Measurements from ENCODE around the gene GPATCH2. TPM values are rescaled to one million over a fixed set of nuclear protein-coding genes. Genes with fewer than 3 reads are reported as not detected.

The GPATCH2 gene
- total and polyA plus RNA-seq, 4 donors, result 5.1 to 17.3 (median 9.8) TPM

DNA sequence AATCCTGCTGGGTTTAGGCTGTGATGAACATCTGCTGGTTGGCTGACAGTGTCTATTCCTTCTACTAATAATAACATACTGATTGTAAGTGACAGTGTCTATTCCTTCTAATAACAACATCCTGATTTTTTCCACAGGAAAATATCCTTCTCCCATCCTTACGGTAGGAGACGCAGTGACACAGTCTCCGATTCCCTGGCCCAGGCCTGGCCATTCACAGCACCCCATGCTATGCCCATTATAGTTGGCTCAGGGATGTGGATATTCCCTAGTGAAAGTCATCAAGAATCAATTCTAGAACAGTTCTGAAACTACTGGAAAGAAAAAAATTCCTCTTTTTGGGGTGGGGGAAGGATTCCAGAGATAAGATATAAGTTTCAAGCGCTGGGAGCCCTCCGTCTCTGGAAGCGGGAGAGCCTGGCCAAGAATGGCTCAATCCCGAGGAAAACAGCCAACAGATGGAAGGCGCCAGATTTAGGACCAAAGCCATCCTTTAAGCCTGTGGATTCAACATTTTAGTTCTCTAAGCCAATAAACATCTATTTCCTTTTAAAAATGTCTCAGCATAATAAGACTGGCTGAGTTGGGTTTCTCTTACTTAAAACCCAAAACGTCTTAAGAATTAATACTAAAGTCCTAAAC, 88.6 kb downstream of the GPATCH2 start:
- 37 to 43% methylated on average over 9 of the region's 9 CpGs for WGBS, 2 donors
- no peak overlapping the region for H3K27ac ChIP-seq (ENCODE audit: low read depth in 1 of 2, low read length in 2 of 2)
- no peaks in the 10 kb centered on the region for H3K4me1 ChIP-seq (ENCODE audit: control insufficient read depth in 1 of 2, insufficient read depth in 2 of 2, low read length in 2 of 2)
- no peak for DNase-seq
- no peaks in the 10 kb centered on the region for H3K36me3 ChIP-seq (ENCODE audit: control insufficient read depth in 1 of 2, insufficient read depth in 2 of 2, low read length in 1 of 2)
- H3K9me3 ChIP-seq (ENCODE audit: control insufficient read depth, low read length), result no peaks in the 10 kb centered on the region
- no peak overlapping the region for H3K4me3 ChIP-seq (ENCODE audit: low read length in 2 of 2)
- intact Hi-C loops (cut with DNase I), result no loop called here
- no peak for ATAC-seq (ENCODE audit: low FRiP score)
- H3K27me3 ChIP-seq (ENCODE audit: control insufficient read depth in 1 of 2, insufficient read depth in 2 of 2, low read length in 1 of 2), result no peaks in the 10 kb centered on the region

DNA sequence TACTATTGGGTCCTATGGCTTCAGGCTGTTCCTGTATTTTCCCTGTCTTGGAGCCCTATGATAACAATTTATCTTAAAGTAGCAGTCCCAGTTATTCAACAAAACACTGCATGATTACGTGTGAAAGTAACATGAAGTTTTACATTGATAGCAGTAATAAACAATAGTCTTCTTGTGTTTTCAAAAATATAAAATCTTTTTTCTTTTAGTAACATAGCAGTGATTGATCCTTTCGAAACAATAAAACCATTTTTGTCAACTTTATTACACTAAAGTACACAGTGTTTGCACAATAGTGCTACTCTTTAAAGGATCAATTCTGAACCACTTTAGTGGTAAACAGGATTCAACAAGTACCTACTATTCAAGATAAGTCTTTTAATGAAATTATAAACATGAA, 90.6 kb downstream of the GPATCH2 start:
- DNase-seq, result no peak
- intact Hi-C loops (cut with DNase I), result no loop called here
- WGBS, 2 donors, result 91 to 94% methylated on average over 2 of the region's 2 CpGs
- no peaks in the 10 kb centered on the region for H3K9me3 ChIP-seq (ENCODE audit: control insufficient read depth, low read length)
- H3K27ac ChIP-seq (ENCODE audit: low read depth in 1 of 2, low read length in 2 of 2), result no peak overlapping the region
- no peaks in the 10 kb centered on the region for H3K36me3 ChIP-seq (ENCODE audit: control insufficient read depth in 1 of 2, insufficient read depth in 2 of 2, low read length in 1 of 2)
- H3K27me3 ChIP-seq (ENCODE audit: control insufficient read depth in 1 of 2, insufficient read depth in 2 of 2, low read length in 1 of 2), result no peaks in the 10 kb centered on the region
- no peak for ATAC-seq (ENCODE audit: low FRiP score)
- no peak overlapping the region for H3K4me3 ChIP-seq (ENCODE audit: low read length in 2 of 2)
- no peaks in the 10 kb centered on the region for H3K4me1 ChIP-seq (ENCODE audit: control insufficient read depth in 1 of 2, insufficient read depth in 2 of 2, low read length in 2 of 2)

DNA sequence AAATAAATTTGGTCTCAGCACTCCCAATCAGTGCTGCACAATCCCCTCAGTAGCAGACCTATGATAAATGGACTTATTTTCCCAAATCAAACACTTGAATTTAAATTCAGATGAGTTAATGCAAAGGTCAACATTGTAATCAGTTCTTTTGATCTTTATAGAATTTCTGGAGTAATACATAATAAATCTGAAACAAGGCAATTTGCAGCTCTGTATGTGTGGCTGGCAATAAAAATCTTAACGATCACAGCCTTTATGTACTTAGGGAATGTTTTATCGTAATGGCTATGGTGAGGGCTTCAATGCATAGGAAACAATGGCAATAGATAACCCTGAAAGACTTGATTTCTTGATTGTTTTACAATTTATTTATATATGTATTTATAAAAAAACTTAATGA, 91.4 kb downstream of the GPATCH2 start:
- WGBS, 2 donors, result 92 to 96% methylated on average over 2 of the region's 2 CpGs
- Histone ChIP-seq H3K36me3 (ENCODE audit: control insufficient read depth in 1 of 2, insufficient read depth in 2 of 2, low read length in 1 of 2) (no peaks in the 10 kb centered on the region), H3K27me3 (ENCODE audit: control insufficient read depth in 1 of 2, insufficient read depth in 2 of 2, low read length in 1 of 2) (no peaks in the 10 kb centered on the region), H3K4me3 (ENCODE audit: low read length in 2 of 2) (no peak overlapping the region), H3K27ac (ENCODE audit: low read depth in 1 of 2, low read length in 2 of 2) (no peak overlapping the region), H3K4me1 (ENCODE audit: control insufficient read depth in 1 of 2, insufficient read depth in 2 of 2, low read length in 2 of 2) (peaks cover 0 to 1% of the 10 kb centered on the region in 2 donors), H3K9me3 (ENCODE audit: control insufficient read depth, low read length) (no peaks in the 10 kb centered on the region)
- ATAC-seq (ENCODE audit: low FRiP score) (no peak), DNase-seq (no peak)
- intact Hi-C loops (cut with DNase I), result no loop called here

DNA sequence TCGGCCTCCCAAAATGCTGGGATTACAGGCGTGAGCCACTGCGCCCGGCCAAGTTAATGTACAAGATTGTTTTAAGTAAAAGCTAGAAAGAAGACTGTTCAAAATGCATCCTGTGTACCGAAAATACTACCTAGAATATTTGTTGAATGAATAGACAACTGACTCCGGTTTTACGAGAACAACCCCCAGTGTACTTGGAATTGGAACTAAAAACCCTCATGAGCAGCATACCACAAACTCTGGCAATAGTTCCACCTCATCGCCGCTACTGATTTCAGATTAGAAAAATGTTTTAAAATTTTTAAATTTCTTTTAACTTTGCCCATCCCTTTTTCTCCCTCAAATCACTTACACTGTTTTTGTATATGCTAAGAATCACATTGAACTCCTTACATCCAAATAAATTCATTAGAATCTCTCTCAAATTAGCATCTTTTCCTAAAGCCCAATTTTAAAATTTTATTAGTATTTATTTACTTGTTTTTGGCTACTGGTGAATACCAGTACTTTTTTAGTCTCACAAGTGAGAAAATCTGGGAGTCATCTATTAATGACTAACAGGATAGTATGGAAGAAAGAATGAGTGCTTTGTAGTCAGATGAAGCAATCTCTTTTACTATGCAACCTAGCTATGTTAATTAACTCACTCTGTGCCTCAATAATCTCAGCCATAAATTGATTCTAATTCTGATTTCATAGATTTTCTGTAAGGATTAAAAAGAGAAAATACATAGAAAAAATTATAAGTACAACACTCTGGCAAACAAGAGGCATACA, 95.1 kb downstream of the GPATCH2 start:
- intact Hi-C loops (cut with DNase I), result loop anchor here in 1 of 2 donors (2.0 kb wide), 1 partner anchor 15 kb away; no protein-coding TSS in a partner anchor
- no peak overlapping the region for H3K4me3 ChIP-seq (ENCODE audit: low read length in 2 of 2)
- H3K36me3 ChIP-seq (ENCODE audit: control insufficient read depth in 1 of 2, insufficient read depth in 2 of 2, low read length in 1 of 2), result no peaks in the 10 kb centered on the region
- 96 to 98% methylated on average over 9 of the region's 9 CpGs for WGBS, 2 donors
- peaks cover 0 to 2% of the 10 kb centered on the region in 2 donors for H3K4me1 ChIP-seq (ENCODE audit: control insufficient read depth in 1 of 2, insufficient read depth in 2 of 2, low read length in 2 of 2)
- H3K9me3 ChIP-seq (ENCODE audit: control insufficient read depth, low read length), result no peaks in the 10 kb centered on the region
- DNase-seq, result no peak
- H3K27ac ChIP-seq (ENCODE audit: low read depth in 1 of 2, low read length in 2 of 2), result no peak overlapping the region
- no peaks in the 10 kb centered on the region for H3K27me3 ChIP-seq (ENCODE audit: control insufficient read depth in 1 of 2, insufficient read depth in 2 of 2, low read length in 1 of 2)
- no peak for ATAC-seq (ENCODE audit: low FRiP score)

DNA sequence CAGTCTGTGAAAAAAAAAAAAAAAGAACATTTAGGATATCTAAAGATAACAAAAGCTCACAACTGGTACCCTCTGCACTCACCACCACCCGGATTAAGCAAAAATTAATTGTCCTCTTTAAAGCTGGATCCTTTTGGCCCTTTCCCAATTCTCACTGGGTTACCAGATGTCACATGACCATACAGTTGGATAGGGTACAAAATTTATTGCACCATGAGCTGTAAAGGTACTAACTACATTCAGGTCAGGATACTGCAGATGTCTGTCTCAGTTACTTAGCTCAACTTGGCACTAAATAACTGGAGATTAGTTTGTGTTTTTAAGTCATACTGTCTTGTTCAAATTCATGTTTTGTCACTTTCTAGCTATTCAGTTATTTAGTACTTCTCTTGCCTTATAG, 96.3 kb downstream of the GPATCH2 start:
- Histone ChIP-seq H3K4me3 (ENCODE audit: low read length in 2 of 2) (no peak overlapping the region), H3K27ac (ENCODE audit: low read depth in 1 of 2, low read length in 2 of 2) (no peak overlapping the region), H3K9me3 (ENCODE audit: control insufficient read depth, low read length) (no peaks in the 10 kb centered on the region), H3K4me1 (ENCODE audit: control insufficient read depth in 1 of 2, insufficient read depth in 2 of 2, low read length in 2 of 2) (peaks cover 0 to 2% of the 10 kb centered on the region in 2 donors), H3K27me3 (ENCODE audit: control insufficient read depth in 1 of 2, insufficient read depth in 2 of 2, low read length in 1 of 2) (no peaks in the 10 kb centered on the region), H3K36me3 (ENCODE audit: control insufficient read depth in 1 of 2, insufficient read depth in 2 of 2, low read length in 1 of 2) (no peaks in the 10 kb centered on the region)
- DNase-seq (no peak), ATAC-seq (ENCODE audit: low FRiP score) (no peak)
- intact Hi-C loops (cut with DNase I), result loop anchor here in 1 of 2 donors (2.0 kb wide), 1 partner anchor 14 kb away; no protein-coding TSS in a partner anchor
- 65 to 83% methylated on average over 1 of the region's 1 CpG for WGBS, 2 donors

DNA sequence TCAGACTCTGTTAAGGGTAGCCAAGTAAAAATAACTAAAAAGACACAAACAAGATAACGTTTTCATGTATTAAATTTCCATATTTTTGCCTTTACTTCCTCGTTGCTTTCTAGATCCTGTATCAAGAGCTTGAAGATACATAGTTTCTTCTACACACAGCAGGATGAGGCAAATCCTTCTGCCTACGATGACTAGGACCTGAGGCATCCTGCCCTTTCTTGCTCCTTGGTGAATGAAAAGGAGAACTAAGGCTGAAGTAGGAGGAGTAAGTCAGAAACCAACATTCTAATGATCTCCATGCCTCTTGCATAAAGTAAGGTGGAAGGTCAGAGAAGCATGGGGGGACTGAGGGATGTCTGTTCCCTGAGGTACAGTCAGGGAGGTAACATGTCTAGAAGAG, 102.6 kb downstream of the GPATCH2 start:
- H3K27me3 ChIP-seq (ENCODE audit: control insufficient read depth in 1 of 2, insufficient read depth in 2 of 2, low read length in 1 of 2), result no peaks in the 10 kb centered on the region
- ATAC-seq (ENCODE audit: low FRiP score) (no peak), DNase-seq (no peak)
- no peaks in the 10 kb centered on the region for H3K36me3 ChIP-seq (ENCODE audit: control insufficient read depth in 1 of 2, insufficient read depth in 2 of 2, low read length in 1 of 2)
- H3K27ac ChIP-seq (ENCODE audit: low read depth in 1 of 2, low read length in 2 of 2), result peak overlapping the region in 1 of 2 donors; percentile 14
- 80 to 83% methylated on average over 3 of the region's 3 CpGs for WGBS, 2 donors
- peaks cover 0 to 3% of the 10 kb centered on the region in 2 donors for H3K4me1 ChIP-seq (ENCODE audit: control insufficient read depth in 1 of 2, insufficient read depth in 2 of 2, low read length in 2 of 2)
- intact Hi-C loops (cut with DNase I), result no loop called here
- no peak overlapping the region for H3K4me3 ChIP-seq (ENCODE audit: low read length in 2 of 2)
- no peaks in the 10 kb centered on the region for H3K9me3 ChIP-seq (ENCODE audit: control insufficient read depth, low read length)

DNA sequence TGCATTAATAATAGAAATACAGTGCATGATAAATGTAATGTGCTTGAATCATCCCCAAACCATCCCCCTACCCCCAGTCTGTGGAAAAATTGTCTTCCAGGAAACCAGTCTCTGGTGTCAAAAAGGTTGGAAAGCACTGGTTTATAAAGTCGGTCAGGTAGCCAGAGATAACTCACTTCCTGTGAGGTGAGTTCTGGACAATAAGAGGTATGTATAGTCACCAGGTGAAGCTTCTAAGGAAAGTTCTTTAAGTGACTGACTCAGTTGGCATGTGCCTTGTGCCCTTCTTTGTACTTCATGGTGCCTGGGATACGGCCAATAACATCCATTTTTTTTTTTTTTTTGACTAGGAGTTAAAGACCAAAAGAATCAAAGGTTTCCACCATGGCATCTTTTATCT, 103.7 kb downstream of the GPATCH2 start:
- Histone ChIP-seq H3K27ac (ENCODE audit: low read depth in 1 of 2, low read length in 2 of 2) (no peak overlapping the region), H3K9me3 (ENCODE audit: control insufficient read depth, low read length) (no peaks in the 10 kb centered on the region), H3K36me3 (ENCODE audit: control insufficient read depth in 1 of 2, insufficient read depth in 2 of 2, low read length in 1 of 2) (no peaks in the 10 kb centered on the region), H3K4me3 (ENCODE audit: low read length in 2 of 2) (no peak overlapping the region), H3K27me3 (ENCODE audit: control insufficient read depth in 1 of 2, insufficient read depth in 2 of 2, low read length in 1 of 2) (no peaks in the 10 kb centered on the region), H3K4me1 (ENCODE audit: control insufficient read depth in 1 of 2, insufficient read depth in 2 of 2, low read length in 2 of 2) (peaks cover 0 to 3% of the 10 kb centered on the region in 2 donors)
- intact Hi-C loops (cut with DNase I), result no loop called here
- 96 to 99% methylated on average over 2 of the region's 2 CpGs for WGBS, 2 donors
- ATAC-seq (ENCODE audit: low FRiP score) (no peak), DNase-seq (no peak)

DNA sequence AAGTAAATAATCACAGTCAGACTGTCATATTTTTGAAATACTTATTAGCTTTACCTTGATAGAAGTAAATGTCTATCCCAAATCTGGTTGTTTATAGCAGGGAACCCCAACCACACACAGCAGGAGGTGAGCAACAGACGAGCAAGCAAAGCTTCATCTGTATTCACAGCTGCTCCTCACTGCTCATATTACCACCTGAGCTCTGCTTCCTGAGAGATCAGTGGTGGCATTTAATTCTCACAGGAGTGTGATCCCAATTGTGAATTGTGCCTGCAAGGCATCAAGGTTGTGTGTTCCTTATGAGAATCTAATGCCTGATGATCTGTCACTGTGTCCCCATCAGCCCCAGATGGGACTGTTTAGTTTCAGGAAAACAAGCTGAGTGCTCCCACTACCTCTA, 104.3 kb downstream of the GPATCH2 start:
- Histone ChIP-seq H3K36me3 (ENCODE audit: control insufficient read depth in 1 of 2, insufficient read depth in 2 of 2, low read length in 1 of 2) (no peaks in the 10 kb centered on the region), H3K4me3 (ENCODE audit: low read length in 2 of 2) (no peak overlapping the region), H3K9me3 (ENCODE audit: control insufficient read depth, low read length) (no peaks in the 10 kb centered on the region), H3K4me1 (ENCODE audit: control insufficient read depth in 1 of 2, insufficient read depth in 2 of 2, low read length in 2 of 2) (peaks cover 0 to 3% of the 10 kb centered on the region in 2 donors), H3K27me3 (ENCODE audit: control insufficient read depth in 1 of 2, insufficient read depth in 2 of 2, low read length in 1 of 2) (no peaks in the 10 kb centered on the region), H3K27ac (ENCODE audit: low read depth in 1 of 2, low read length in 2 of 2) (peak overlapping the region; percentile 48 to 57)
- no peak for ATAC-seq (ENCODE audit: low FRiP score)
- 81 to 91% methylated on average over 1 of the region's 1 CpG for WGBS, 2 donors
- no peak for DNase-seq
- intact Hi-C loops (cut with DNase I), result no loop called here

All from aorta (tissue), 5 donors.